GM19351 (cell line): ENCODE results near the gene GRAMD4.

Source experiments
- ATAC-seq: cut with Tn5 transposase; IDR thresholded peaks from one replicate; pipeline ENCODE4 v1.9.1; 2021; ENCODE audit warnings: mild to moderate bottlenecking, moderate library complexity; ENCODE audit not compliant: unreplicated experiment

The GRAMD4 gene

GRCh38 chr22:46596032-46596441 is 24.1 kb upstream of the GRAMD4 start:
- ATAC-seq = no peak

GRCh38 chr22:46596819-46597218 is 23.4 kb upstream of the GRAMD4 start:
- no peak for ATAC-seq

GRCh38 chr22:46598224-46598623 is 22.0 kb upstream of the GRAMD4 start:
- no peak for ATAC-seq

- no peak for ATAC-seq
Observed at GRCh38 chr22:46598737-46599424, 21.3 kb upstream of the GRAMD4 start.

- no peak for ATAC-seq
Observed at GRCh38 chr22:46600273-46600796, 19.9 kb upstream of the GRAMD4 start.

GRCh38 chr22:46602025-46602424 is 18.2 kb upstream of the GRAMD4 start:
- ATAC-seq = no peak

- peak; percentile 53 for ATAC-seq
Observed at GRCh38 chr22:46604306-46604690, 15.9 kb upstream of the GRAMD4 start.

- no peak for ATAC-seq
Observed at GRCh38 chr22:46605117-46605516, 15.1 kb upstream of the GRAMD4 start.

- ATAC-seq = no peak
Observed at GRCh38 chr22:46606886-46607285, 13.3 kb upstream of the GRAMD4 start.

GRCh38 chr22:46607483-46608114 is 12.6 kb upstream of the GRAMD4 start:
- no peak for ATAC-seq

GRCh38 chr22:46609175-46609690 is 11.0 kb upstream of the GRAMD4 start:
- ATAC-seq = no peak

- ATAC-seq = no peak
Observed at GRCh38 chr22:46609724-46610201, 10.4 kb upstream of the GRAMD4 start.

GRCh38 chr22:46610356-46610755 is 9.8 kb upstream of the GRAMD4 start:
- ATAC-seq = no peak

GRCh38 chr22:46611189-46611588 is 9.0 kb upstream of the GRAMD4 start:
- no peak for ATAC-seq

- no peak for ATAC-seq
Observed at GRCh38 chr22:46612341-46612903, 7.8 kb upstream of the GRAMD4 start.

GRCh38 chr22:46612904-46613605 is 7.1 kb upstream of the GRAMD4 start:
- ATAC-seq = no peak

GRCh38 chr22:46613606-46614021 is 6.6 kb upstream of the GRAMD4 start:
- ATAC-seq = no peak

- ATAC-seq = no peak
Observed at GRCh38 chr22:46614025-46614931, 5.9 kb upstream of the GRAMD4 start.

- no peak for ATAC-seq
Observed at GRCh38 chr22:46617207-46617985, 2.8 kb upstream of the GRAMD4 start.
